GM12872 (cell line): ENCODE data around the gene NKX1-1.

ENCODE experiments used
- TF ChIP-seq, protein P1 (sequence below): IDR thresholded peaks from 3 replicates; pipeline ENCODE4 v1.5.1; 2011; ENCODE audit warnings: low read depth, mild to moderate bottlenecking, low read length, moderate library complexity; ENCODE audit not compliant: insufficient read depth

NKX1-1 gene

DNA sequence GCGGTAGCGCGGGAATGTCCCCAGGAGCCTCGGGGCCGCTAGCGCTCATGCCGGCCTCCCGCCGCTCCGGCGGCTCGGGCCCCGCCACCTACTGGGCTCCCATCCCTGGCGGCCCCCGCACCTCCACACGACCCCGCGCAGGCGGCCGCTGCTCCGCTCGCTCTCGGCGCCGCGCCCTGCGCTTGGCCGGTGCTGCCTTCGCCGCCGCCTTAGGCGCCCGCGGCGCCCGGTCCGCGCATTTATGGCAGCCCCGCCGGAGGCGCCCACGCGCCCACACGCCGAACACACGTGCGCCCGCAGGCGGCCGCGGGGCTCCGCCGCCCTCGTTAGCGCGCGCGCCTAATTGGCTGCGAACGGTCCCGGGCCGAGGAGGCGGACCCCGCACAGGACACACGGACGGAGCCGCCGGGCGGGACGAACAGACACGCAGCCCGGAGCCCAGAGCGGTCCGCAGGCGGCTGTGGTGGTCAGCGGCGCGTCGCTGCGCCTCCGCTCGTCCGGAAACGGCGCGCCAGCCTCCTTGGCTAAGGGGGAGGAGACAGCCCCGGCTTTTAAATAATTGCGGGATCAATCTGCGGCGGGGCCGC, at the start of gene NKX1-1:
TSS of gene NKX1-1 (minus strand) at position 49 of the 587 bp plus-strand sequence. CDS start at position 49, 0 bp downstream.
- TF ChIP-seq, protein P1, sequence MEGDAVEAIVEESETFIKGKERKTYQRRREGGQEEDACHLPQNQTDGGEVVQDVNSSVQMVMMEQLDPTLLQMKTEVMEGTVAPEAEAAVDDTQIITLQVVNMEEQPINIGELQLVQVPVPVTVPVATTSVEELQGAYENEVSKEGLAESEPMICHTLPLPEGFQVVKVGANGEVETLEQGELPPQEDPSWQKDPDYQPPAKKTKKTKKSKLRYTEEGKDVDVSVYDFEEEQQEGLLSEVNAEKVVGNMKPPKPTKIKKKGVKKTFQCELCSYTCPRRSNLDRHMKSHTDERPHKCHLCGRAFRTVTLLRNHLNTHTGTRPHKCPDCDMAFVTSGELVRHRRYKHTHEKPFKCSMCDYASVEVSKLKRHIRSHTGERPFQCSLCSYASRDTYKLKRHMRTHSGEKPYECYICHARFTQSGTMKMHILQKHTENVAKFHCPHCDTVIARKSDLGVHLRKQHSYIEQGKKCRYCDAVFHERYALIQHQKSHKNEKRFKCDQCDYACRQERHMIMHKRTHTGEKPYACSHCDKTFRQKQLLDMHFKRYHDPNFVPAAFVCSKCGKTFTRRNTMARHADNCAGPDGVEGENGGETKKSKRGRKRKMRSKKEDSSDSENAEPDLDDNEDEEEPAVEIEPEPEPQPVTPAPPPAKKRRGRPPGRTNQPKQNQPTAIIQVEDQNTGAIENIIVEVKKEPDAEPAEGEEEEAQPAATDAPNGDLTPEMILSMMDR: no peak

DNA sequence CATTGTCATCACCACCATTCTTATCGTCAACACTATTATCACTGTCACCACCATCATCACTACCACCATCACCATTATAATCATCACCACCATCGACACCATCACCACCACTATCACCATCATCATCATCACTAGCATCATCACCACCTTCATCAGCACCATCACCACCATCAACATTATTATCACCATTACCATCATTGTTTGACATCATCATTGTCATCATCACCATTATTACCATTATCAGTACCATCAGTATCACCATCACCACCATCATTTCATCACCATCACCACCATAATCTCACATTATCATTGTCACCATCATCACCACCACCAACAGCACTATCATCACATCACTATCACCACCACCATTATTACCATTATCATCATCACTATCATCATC, 47.5 kb upstream of the NKX1-1 start:
- TF ChIP-seq, protein P1: no peak

DNA sequence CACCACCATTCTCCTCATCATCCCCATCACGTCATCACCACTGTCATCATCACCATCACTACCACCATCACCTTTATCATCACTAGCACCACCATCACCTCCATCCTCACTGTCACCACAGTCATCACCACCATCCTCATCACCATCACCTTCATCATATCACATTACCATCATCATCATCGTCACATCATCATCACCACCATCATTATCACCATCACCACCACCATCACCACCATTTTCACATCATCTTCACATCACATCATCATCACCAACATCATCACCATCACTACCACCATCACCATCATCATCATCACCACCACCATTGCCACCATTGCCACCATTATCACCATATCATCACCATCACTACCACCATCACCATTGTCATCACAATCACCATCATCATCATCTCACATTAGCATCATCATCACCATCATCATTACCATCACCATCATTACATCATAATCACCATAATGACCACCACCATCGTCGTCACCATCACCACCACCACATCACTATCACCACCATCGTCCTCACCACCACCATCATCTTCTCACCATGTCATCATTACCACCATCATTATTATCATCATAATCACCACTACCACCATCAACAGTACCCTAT, 46.3 kb upstream of the NKX1-1 start:
- TF ChIP-seq, protein P1: no peak

DNA sequence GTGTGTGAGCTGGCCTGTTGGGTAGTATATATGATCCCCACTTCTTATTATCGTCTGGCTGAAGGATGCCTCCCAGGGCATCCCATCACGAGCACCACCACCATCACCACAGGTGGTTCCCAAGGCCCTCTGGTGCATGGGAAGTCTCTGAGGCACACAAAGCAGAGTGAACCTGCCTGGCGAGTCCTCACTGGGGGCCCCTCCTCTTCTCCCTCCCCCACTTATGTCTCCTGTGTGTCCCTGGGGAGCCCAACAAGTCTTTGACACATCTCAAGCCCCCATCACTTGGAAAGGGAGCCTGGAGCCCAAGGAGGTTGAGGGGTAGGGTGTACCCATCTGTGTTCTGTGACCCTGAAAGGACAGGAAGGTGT, 45.5 kb upstream of the NKX1-1 start:
- TF ChIP-seq, protein P1: no peak

DNA sequence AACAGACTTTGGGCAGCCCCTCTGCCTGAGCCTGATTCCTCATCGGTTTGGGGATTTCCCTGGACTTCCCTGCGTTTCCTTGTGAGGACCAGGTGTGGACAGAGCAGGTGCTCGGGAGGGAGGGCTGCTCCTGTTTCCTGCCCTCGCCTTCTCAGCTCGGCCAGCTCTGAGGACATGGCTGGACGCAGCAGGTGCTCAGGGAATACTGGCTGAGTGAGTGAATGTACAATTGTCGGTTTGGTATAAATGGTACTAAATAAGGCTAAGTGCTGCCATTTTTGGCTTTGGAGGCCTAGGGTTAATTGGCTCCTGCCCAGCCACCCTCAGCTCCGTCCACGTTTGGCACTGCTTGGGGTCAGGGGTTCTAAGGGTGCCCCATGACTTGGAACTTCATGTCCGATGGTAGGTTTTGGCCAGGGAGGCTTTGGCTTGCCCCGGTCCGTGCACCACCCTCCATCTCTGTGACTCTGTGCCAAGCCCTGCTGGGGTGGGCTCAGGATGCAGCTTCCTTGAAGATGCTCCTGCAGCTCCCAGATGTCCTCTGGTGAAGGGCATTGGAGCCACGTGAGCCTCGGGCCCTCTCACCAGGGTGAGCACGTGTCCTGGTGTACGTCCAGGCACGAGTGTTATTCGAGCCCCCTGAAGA, 45.0 kb upstream of the NKX1-1 start:
- TF ChIP-seq, protein P1: no peak

DNA sequence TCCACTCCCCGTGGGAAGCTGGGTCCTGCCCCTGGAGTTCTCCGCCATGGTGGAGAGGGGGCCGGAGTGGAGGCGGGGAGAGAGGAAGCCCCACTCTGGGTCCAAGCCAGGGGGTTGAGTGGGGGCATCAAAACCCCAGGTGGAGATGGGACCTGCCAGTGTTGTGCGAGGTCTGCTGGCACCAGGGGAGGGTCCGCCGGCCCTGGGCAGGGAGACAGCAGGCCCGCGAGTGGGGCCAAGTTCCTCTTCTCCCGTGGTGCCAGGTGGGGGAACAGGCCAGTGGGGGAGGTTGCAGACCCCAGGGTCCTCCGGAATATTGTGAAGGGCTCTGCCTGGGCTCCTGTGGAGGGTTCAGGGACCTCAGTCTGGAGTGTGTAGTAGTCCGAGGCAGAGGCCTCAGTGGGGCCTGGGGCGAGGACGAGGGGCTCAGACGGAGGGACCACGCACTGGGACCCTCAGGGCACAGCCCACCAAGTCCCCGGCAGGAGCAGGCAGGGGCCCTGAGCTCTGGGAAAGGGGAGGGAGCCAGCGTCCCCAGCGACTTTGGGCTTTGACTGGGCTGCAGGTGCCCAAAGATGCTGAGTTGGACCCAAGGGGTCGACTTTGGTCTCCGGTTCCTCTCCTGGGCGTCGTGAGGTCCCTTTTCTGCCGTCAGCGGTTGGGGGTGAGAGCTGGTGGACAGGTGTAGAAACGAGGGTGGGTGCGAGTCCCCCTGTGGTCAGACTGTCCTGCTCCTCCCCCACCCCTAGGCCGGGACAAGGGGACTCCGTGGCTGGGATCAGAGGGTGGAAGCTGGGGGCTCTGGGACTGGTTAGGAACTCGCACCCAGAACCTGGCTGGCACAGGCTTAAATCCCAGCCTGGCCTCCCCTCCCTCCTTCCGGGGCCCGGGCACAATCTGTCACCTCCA, 43.8 kb upstream of the NKX1-1 start:
- TF ChIP-seq, protein P1: no peak

DNA sequence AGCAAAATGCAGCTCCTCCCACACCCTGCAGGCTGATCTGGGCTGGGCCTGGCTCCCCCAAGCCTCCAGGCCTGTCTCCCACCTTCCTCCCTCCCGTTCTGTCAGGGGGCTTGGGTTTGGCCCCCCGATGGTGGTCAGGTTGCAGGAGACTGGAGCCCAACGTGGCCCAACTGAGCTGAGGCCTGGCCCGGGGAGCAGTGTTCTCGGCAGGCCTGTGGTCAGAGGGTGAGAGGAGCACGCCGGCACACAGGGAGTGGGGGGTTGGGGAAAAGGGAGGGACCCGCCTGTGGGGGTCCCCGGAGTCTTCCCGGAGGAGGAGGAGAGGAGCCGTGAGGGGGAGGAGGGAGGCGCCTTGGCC, 43.2 kb upstream of the NKX1-1 start:
- TF ChIP-seq, protein P1: no peak
